Measurements from ENCODE around the gene MGAT3.

The MGAT3 gene

GRCh38 chr22:39449708-39450107 lies 7.1 kb upstream of the MGAT3 start:
- no peak for DNase-seq (ENCODE audit: low read depth in 2 of 2, low spot score in 1 of 2)

GRCh38 chr22:39450258-39450955 lies 6.4 kb upstream of the MGAT3 start:
- no peak for DNase-seq (ENCODE audit: low read depth in 2 of 2, low spot score in 1 of 2)

DNA sequence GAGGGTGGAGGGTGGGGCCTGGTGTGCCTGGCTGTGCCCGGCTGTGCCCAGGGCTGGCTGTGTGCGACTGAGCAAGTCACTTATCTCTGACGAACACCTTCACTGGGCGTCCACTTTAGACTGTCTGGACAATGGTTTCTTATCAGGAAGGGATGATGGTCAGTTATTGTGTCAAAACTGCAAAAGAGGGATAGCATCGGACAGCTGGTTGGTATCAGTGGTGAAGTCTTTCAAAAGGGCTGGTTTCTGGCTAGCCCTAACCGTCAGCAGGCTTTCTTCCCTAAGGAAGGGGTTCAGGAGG lies 4.1 kb upstream of the MGAT3 start:
- DNase-seq (ENCODE audit: low read depth in 2 of 2, low spot score in 1 of 2) = no peak

DNA sequence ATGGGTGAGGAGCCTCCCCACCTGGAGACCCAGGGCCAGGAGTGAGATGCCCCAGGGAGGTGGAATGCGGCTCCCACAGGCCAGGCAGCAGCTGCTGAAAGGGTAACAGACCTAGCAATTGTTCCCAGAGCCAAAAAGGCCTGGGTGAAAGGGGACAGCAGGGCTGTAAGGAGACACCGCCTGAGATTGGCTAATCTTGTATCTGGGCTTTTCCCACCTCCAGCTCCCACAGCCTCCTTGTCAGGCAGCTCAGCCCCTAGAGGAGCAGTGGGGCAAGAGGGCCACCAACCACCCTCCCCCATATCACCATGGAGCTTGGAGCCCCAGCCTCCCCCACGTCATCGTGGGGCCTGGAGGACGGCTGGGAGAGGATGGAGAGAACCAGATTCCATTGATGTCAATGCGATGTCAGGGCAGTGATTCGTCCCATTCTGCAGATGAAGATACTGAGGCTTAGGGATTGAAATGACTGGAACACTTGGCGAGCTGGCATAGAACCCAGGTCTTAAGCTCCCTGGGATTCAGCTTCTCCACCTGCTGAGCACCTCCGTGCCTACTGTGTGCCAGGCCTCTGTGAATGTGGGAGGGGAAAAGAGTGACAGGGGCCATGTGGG lies 2.9 kb upstream of the MGAT3 start:
- DNase-seq (ENCODE audit: low read depth in 2 of 2, low spot score in 1 of 2) = no peak

DNA sequence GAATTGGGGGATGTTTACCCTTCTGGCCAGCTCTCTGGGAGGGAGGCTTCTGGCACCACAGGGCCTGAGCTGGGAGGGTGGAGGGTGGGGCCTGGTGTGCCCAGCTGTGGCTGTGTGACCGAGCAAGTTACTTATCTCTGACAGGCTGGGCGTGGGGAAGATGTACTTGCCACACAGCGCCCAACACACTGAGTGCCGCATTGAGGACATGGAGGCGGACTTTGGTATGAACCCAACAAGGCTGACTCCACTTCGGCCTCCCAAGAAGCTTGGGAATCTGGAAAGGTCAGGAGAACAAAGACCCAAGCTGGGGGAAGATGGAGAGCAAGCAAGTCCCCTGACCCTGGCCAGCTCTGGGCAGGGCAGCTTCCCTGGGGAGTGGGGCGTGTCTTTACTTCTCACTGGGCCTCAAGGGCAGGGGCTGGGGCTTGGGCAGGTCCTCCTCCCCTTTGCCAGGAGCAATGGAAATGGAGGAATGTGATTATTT lies 2.4 kb upstream of the MGAT3 start:
- DNase-seq (ENCODE audit: low read depth in 2 of 2, low spot score in 1 of 2) = no peak

GRCh38 chr22:39457198-39457555 lies 365 bp downstream of the MGAT3 start:
- DNase-seq (ENCODE audit: low read depth in 2 of 2, low spot score in 1 of 2) = no peak

- no peak for DNase-seq (ENCODE audit: low read depth in 2 of 2, low spot score in 1 of 2)
Measured at GRCh38 chr22:39457556-39458443, 988 bp downstream of the MGAT3 start.

- DNase-seq (ENCODE audit: low read depth in 2 of 2, low spot score in 1 of 2) = no peak
Measured at GRCh38 chr22:39458444-39459083, 1.8 kb downstream of the MGAT3 start.

- no peak for DNase-seq (ENCODE audit: low read depth in 2 of 2, low spot score in 1 of 2)
Measured at GRCh38 chr22:39459681-39460080, 2.9 kb downstream of the MGAT3 start.

DNA sequence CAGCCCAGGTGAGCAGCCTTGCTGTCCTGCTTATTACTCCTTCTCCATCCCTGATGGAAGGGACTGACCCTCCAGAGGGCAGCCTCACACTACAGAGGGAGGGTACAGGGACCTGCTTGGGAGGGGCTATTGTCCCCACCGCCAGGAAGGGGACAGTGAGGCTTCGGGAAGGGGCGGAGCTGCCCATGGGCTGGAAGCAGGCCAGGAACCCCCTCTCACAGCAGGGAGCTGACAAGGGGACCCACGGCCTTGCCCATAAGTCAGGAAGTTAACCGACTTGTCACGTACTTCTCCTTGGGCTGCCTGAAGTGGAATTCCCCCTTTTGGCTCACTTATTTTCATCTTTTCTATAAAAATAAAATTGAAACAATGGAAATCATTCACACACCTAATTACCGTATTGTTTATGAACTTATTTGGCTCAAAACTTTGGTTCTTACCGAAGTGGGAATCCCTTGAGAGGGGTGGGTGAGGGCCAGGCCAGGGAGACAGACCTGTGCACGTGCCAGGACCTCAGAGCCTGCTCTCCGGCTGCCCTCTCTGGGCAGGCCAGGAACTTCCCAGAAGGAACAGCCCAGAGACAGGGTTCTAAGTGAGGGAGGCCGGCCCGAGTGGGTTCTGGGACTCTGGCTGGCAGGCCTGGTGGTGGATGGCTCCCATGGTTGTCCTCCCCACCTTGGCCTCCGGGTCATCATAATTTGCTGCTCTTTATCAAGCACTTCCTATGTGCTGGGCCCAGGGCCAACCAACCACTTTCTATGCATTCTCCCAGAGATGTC lies 5.8 kb downstream of the MGAT3 start:
- no peak for DNase-seq (ENCODE audit: low read depth in 2 of 2, low spot score in 1 of 2)

GRCh38 chr22:39463277-39463676 lies 6.5 kb downstream of the MGAT3 start:
- DNase-seq (ENCODE audit: low read depth in 2 of 2, low spot score in 1 of 2) = no peak

DNA sequence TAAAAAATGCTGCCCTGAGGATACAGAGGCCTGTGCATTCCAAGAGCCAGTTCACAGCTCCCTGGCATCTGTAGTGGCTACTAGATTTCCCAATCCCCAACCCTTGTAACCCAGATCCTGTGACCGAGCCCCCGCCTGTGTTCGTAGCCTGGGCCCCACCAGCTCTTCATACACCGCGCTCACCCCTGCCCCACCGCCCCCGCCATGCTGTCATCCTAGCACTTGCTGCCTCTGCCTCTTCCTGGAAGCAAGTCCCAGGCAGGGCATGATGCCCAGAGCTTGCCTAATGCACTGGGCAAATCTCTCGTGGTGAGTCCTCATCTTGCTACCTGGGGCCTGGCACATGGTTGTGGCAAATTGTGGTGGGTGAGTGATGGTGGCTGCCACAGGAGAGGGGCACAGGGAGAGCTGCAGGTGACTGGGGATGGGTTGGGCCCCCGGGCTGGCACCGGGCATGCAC lies 7.1 kb downstream of the MGAT3 start:
- DNase-seq (ENCODE audit: low read depth in 2 of 2, low spot score in 1 of 2) = no peak

GRCh38 chr22:39466228-39467006 lies 9.6 kb downstream of the MGAT3 start:
- no peak for DNase-seq (ENCODE audit: low read depth in 2 of 2, low spot score in 1 of 2)

GRCh38 chr22:39467390-39467895 lies 10.6 kb downstream of the MGAT3 start:
- DNase-seq (ENCODE audit: low read depth in 2 of 2, low spot score in 1 of 2) = no peak

GRCh38 chr22:39468487-39469325 lies 11.9 kb downstream of the MGAT3 start:
- no peak for DNase-seq (ENCODE audit: low read depth in 2 of 2, low spot score in 1 of 2)

DNA sequence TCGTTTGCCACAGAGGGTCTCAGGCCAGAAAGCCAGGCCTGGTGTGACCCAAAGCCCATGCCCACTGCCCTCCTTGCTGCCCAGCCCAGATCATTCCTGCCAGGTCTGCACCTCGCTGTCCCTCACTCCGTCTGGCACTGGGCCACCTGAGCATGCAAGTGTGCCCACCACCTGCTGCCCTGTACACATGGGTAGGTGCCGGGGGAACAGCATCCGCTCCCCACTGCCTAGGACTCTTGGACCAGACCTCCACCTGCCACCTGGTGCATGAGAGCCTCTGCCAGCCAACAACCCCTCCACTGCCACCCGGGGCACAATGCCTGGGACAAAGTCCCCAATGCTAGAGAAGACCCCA lies 12.5 kb downstream of the MGAT3 start:
- DNase-seq (ENCODE audit: low read depth in 2 of 2, low spot score in 1 of 2) = no peak

DNA sequence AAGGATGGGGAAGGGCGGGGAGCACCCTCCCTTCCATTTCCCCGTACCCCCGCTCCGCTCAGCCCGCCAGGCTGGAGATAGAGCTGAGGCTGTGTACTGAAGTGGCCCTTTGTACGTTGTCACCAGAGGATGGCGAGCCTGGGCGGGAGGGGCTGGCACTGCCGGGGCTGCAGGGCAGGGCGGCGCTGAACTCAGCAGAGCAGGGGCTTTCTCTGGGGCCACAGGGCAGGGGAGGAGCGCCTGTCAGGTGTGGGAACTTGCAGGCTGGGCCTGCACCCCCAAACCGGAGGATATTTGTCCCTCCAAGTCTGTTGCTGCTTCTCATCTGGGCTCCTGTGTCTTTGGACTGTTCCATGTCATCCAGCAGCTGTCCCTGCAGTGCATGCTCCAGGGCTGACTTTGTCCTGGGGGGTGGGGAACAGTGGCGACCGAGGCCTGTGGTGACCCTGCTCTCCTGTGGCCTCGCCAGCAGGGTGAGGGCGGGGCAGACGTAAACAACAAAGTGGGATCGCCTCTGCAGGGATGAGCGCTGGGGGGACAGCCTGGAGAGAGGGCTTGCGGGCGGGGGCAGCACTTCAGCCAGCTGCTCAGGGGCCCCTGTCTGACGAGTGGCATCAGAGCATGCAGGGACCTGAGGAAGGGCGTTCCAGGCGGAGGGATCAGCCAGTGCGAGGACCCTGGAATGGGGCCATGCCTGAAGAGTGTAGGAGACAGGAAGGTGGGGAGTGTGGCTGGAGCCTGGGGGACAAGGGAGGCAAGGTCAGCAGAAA lies 13.1 kb downstream of the MGAT3 start:
- no peak for DNase-seq (ENCODE audit: low read depth in 2 of 2, low spot score in 1 of 2)
